Right lobe of liver (tissue), 4 donors: ENCODE results near the gene LRRC41.

Experiments
- CTCF ChIP-seq, 4 donors: fragments of 200-600 bp in 3 of 4; fragments of 450-650 bp in 1 of 4; IDR thresholded peaks; one replicate each; pipeline versions ENCODE4 v1.5.1 to v1.8.0; 2016 to 2022; ENCODE audit warnings: antibody characterized with exemption in 4 of 4, mild to moderate bottlenecking in 2 of 4
- POLR2A ChIP-seq: fragments of 450-650 bp; IDR thresholded peaks from one replicate; pipeline ENCODE4 v1.6.1; 2017; ENCODE audit warnings: antibody characterized with exemption, mild to moderate bottlenecking
- donor health status: DM: no; HTN: no; CAD: no.
- donor health status: DM: no; HTN: no; CAD: no.
- donor health status: DM: no; HTN: yes; CAD: no.

- TF ChIP-seq CTCF (IDR thresholded peaks at IDR 0.05) (no peak), POLR2A (no peak)
These were observed 48.9 kb upstream of the LRRC41 start for GRCh38 chr1:46352363-46352762.
